Lung microvascular endothelial cell (primary cell): ENCODE data around the gene FXR1. TPM values are rescaled to one million over a fixed set of nuclear protein-coding genes. Genes with fewer than 3 reads are reported as not detected.

ENCODE experiments used
- DNase-seq, 2 donors: peaks; one replicate each; pipeline versions ENCODE4 v3.0.0 to v3.0.0-alpha.2; 2010; ENCODE audit warnings: low read depth in 2 of 2
- total RNA-seq: library from RNA; depleted of rRNA; stranded (reverse); fragments of >200 nt; gene quantifications from 2 replicates; pipeline ENCODE4 v1.2.1, GENCODE V29; 2014

The FXR1 gene
- total RNA-seq, 1 donor from 2014 or later = 127 TPM

DNA sequence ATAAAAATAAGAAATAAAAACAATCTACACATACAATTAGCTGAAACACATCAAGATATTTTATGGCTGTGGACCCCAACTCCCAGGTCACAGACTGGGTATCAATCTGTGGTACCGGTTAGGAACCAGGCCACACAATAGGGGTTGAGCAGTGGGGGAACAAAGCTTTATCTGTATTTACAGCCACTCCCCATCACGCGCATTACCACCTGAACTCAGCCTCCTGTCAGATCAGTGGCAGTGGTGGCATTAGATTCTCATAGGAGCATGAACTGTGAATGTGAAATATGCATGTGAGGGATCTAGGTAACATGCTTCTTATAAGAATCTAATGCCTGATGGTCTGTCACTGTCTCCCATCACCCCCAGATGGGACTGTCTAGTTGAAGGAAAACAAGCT, 94.8 kb downstream of the FXR1 start:
- no peak for DNase-seq

DNA sequence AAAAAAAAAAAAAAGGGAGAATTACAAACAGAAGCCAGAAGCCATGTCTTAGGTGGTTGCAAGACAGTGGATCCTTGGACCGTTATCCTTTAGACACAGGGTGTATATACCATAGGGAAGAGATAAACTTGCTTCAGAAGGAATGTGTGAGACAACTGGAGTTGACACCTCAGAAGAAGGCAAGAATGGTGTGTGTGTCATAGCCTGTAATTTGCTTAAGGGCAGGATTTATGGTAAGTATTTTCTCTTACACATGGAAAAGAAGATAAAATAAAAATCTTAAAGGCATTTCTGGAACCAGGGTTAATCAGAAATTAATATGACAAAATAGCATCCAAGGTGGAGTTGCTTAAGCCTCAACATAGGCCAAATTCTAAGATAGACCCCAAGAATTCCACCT, 96.3 kb downstream of the FXR1 start:
- no peak for DNase-seq

DNA sequence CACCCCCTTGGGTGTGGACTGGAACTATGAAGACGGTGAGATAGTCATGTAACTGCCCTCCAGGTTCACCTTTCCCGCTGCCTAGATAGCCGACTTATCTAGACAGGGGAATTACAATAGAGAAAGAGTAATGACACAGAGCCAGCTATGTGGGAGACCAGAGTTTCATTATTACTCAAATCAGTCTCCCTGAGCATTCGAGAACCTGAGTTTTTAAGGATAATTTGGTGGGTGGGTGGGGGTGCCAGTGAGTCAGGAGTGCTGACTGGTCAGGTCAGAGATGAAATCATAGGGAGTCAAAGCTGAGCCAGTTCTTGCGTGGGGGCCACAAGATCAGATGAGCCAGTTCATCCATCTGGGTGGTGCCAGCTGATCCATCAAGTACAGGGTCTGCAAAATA, 96.8 kb downstream of the FXR1 start:
- DNase-seq = no peak

DNA sequence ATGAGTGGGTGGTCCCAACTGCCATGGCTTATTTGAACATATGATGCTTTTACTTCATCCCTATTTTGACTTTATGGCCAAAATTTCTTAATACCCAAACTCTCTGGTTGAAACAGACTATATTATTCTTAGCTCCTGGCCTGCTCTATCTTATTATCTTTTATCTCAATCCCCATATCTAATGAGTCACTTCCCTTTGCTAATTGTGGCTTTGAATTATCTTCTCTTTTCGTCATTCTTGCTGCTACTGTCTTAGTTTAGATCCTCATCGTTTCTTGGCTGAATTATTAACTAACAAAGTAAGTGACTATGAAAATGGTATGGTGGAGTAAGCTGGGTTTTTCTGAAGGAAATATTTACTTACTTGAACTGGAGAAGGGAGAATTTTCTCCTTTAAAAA, 105.2 kb downstream of the FXR1 start:
- DNase-seq = no peak

DNA sequence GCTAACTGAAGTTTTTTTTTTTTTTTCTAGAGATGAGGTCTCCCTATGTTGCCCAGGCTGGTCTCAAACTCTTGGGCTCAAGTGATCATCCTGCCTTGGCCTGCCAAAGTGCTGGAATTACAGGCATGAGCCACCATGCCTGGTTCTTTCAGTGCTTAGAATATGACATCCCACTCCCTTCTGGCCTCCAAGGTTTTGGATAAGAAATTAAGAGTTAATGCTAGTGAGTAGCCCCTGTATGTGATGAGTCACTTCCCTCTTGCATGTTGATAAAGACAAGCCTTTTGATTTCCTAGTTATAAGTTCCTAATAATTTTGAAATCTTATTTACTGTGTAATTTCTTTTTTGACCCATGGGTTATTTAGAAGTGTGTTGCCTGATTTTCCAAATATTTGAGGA, 112.7 kb downstream of the FXR1 start:
- DNase-seq = no peak

DNA sequence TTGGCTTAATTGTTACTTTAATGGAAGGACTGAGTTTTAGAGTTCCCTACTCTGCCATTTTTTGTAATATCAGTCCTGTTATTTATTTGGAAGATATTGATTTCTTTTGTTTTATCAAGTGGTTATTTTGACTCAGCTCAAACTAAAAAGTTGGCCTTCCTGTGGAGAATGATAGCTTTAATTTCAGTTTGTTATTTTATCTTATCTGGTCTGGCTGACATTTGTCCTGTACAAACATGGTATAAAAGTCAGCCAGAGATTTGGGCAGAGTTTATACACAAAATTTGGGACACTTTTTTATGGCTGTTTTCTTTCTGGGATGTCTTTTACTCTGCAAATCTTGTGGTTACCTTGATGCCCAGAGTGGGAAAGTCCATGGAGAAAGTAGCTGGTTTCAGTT, 118.5 kb downstream of the FXR1 start:
- no peak for DNase-seq

Other genes with a start within 250 kb of the FXR1 start
- not detected in 2 replicates for gene CCDC39, start 233.2 kb upstream of the FXR1 start, total RNA-seq
- 21.6 and 25.8 TPM in 2 replicates for gene DNAJC19, start 77.1 kb downstream of the FXR1 start, total RNA-seq